ENCODE measurements around the gene DIAPH2.

Gene DIAPH2

DNA sequence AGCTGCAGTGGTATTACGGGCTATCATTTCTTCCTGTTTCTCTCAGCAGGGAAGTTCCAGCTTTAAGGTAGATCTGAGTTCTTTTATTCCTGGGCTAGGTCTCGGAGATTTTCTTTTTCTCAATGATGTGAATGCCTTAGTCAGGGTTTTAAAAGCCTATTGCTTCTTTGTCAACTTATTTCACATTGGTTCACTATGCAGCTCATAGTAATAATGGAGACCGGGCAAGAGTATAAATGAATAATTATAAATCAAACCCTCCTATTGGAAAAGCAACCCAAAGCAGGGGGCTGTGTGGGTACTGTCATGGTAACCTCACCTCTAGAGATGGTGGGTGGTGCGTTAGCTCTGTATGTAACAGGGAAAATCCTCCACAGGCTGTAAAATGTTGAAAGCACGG, 762.7 kb downstream of the DIAPH2 start:
- WGBS (ENCODE audit: insufficient coverage): 85% methylated on average over 2 of the region's 5 CpGs
- no peaks in the 10 kb centered on the region for H3K4me1 ChIP-seq (ENCODE audit: control extremely low read depth in 1 of 4, control insufficient read depth in 4 of 4, insufficient read depth in 4 of 4, low read length in 3 of 4)
- no peaks in the 10 kb centered on the region for H3K9me3 ChIP-seq (ENCODE audit: control extremely low read depth in 1 of 5, control insufficient read depth in 4 of 5, insufficient read depth in 2 of 5, low read depth in 1 of 5, low read length in 4 of 5)
- H3K27me3 ChIP-seq (replicated peaks in 2 of 5; ENCODE audit: control insufficient read depth in 4 of 5, insufficient read depth in 5 of 5, low read length in 4 of 5): no peaks in the 10 kb centered on the region
- ChIA-PET CTCF (no interaction called here), POLR2A (no interaction called here)
- no peak for DNase-seq
- H3K4me3 ChIP-seq (ENCODE audit: control insufficient read depth in 1 of 7, extremely low read depth in 1 of 7, insufficient read depth in 4 of 7, low read depth in 2 of 7, low read length in 6 of 7): no peak overlapping the region
- no peak overlapping the region for H3K27ac ChIP-seq (ENCODE audit: insufficient read depth in 1 of 2, low read depth in 1 of 2, low read length in 2 of 2, poor library complexity in 1 of 2, severe bottlenecking in 2 of 2)
- H3K36me3 ChIP-seq (ENCODE audit: control insufficient read depth in 4 of 4, insufficient read depth in 4 of 4, low read length in 3 of 4): no peaks in the 10 kb centered on the region

DNA sequence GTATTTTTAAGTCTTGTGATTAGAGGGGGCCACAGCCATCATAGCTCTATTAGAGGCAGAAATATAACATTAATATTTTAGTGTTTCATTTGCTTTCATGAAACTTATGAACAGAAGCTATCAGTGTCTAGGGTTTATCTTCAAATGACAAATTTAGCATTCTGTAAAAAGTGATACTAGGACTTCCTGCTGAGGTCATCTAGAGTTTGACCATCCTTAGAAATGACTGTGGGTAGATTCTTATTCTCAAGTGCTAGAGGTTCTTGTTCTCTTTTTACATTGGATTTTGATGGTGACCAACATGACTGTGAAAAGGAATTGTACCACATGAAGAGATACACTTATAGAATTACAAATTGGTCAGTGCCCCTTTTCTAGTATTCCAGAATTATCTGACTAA, 767.6 kb downstream of the DIAPH2 start:
- no peaks in the 10 kb centered on the region for H3K27me3 ChIP-seq (replicated peaks in 2 of 5; ENCODE audit: control insufficient read depth in 4 of 5, insufficient read depth in 5 of 5, low read length in 4 of 5)
- H3K4me3 ChIP-seq (ENCODE audit: control insufficient read depth in 1 of 7, extremely low read depth in 1 of 7, insufficient read depth in 4 of 7, low read depth in 2 of 7, low read length in 6 of 7): no peak overlapping the region
- no peaks in the 10 kb centered on the region for H3K9me3 ChIP-seq (ENCODE audit: control extremely low read depth in 1 of 5, control insufficient read depth in 4 of 5, insufficient read depth in 2 of 5, low read depth in 1 of 5, low read length in 4 of 5)
- H3K36me3 ChIP-seq (ENCODE audit: control insufficient read depth in 4 of 4, insufficient read depth in 4 of 4, low read length in 3 of 4): no peaks in the 10 kb centered on the region
- no peaks in the 10 kb centered on the region for H3K4me1 ChIP-seq (ENCODE audit: control extremely low read depth in 1 of 4, control insufficient read depth in 4 of 4, insufficient read depth in 4 of 4, low read length in 3 of 4)
- CTCF ChIA-PET: no interaction called here
- DNase-seq: no peak
- POLR2A ChIA-PET: no interaction called here
- H3K27ac ChIP-seq (ENCODE audit: insufficient read depth in 1 of 2, low read depth in 1 of 2, low read length in 2 of 2, poor library complexity in 1 of 2, severe bottlenecking in 2 of 2): no peak overlapping the region

DNA sequence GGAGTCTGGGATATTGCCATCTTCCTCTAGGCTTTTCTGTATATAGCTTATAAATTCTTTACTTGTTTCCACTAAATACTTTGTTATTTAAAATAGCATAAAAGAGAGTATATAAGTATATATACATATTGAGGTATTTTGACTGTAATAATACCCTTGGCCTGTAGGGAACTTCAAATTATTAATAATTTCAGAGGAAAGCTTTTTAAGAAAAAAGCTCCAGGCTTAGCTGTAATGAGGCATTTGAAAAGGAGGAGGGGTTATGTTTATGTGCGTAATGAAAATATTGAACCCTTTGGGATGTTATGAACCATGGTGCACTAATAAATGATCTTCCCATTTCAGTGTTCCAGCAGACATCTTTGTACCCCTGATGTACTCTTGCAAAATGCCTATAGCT, 777.1 kb downstream of the DIAPH2 start:
- CTCF ChIA-PET: interaction anchor here (1.0 kb wide), 1 partner anchor 14 kb away, joined by 3 read pairs; no protein-coding TSS in a partner anchor
- POLR2A ChIA-PET: no interaction called here
- Histone ChIP-seq H3K9me3 (ENCODE audit: control extremely low read depth in 1 of 5, control insufficient read depth in 4 of 5, insufficient read depth in 2 of 5, low read depth in 1 of 5, low read length in 4 of 5) (no peaks in the 10 kb centered on the region), H3K27ac (ENCODE audit: insufficient read depth in 1 of 2, low read depth in 1 of 2, low read length in 2 of 2, poor library complexity in 1 of 2, severe bottlenecking in 2 of 2) (no peak overlapping the region), H3K4me3 (ENCODE audit: control insufficient read depth in 1 of 7, extremely low read depth in 1 of 7, insufficient read depth in 4 of 7, low read depth in 2 of 7, low read length in 6 of 7) (no peak overlapping the region), H3K27me3 (replicated peaks in 2 of 5; ENCODE audit: control insufficient read depth in 4 of 5, insufficient read depth in 5 of 5, low read length in 4 of 5) (no peaks in the 10 kb centered on the region), H3K36me3 (ENCODE audit: control insufficient read depth in 4 of 4, insufficient read depth in 4 of 4, low read length in 3 of 4) (no peaks in the 10 kb centered on the region), H3K4me1 (ENCODE audit: control extremely low read depth in 1 of 4, control insufficient read depth in 4 of 4, insufficient read depth in 4 of 4, low read length in 3 of 4) (no peaks in the 10 kb centered on the region)
- no peak for DNase-seq
- WGBS (ENCODE audit: insufficient coverage): no CpG with 5 or more reads among the region's 1 CpG

DNA sequence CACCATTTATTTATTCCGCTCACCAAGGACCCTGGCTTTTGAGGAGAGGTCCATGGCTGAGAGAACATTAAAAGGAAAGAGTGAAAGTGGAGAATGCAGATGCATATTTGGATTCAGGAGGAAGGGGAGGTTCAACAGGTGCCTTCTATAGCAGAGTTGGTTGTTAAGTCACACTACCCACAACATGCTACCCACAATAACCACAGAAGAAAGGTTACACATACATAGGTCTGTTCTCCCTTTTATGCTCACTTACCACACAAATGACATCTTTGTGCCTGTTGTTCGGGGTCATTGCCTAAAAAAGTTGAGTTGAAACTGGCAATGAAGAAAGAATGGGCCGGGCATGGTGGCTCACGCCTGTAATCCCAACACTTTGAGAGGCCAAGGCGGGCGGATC, 786.4 kb downstream of the DIAPH2 start:
- ChIA-PET CTCF (no interaction called here), POLR2A (no interaction called here)
- WGBS (ENCODE audit: insufficient coverage): 100% methylated on average over 1 of the region's 6 CpGs

DNA sequence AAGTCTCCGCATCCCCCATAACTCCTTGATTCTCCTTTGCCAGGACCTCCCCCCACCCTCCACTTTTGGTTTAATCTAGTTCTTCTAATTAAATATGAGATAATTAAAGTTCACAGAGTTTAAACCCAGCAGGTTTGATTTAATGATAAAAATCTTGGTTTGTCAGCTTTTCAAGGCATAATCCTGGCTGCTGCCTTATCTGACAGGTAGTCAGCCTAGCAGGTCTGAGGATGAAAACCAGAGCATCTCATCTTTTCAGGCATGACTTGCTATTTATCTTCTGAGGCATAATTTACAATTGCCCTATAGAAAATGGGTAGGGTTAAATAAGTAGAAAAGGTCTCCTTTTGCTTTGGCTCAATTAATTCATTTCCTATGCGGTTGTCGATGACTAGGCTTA, 790.3 kb downstream of the DIAPH2 start:
- CTCF ChIA-PET: no interaction called here
- no peaks in the 10 kb centered on the region for H3K9me3 ChIP-seq (ENCODE audit: control extremely low read depth in 1 of 5, control insufficient read depth in 4 of 5, insufficient read depth in 2 of 5, low read depth in 1 of 5, low read length in 4 of 5)
- no peaks in the 10 kb centered on the region for H3K36me3 ChIP-seq (ENCODE audit: control insufficient read depth in 4 of 4, insufficient read depth in 4 of 4, low read length in 3 of 4)
- POLR2A ChIA-PET: no interaction called here
- no peak overlapping the region for H3K4me3 ChIP-seq (ENCODE audit: control insufficient read depth in 1 of 7, extremely low read depth in 1 of 7, insufficient read depth in 4 of 7, low read depth in 2 of 7, low read length in 6 of 7)
- H3K4me1 ChIP-seq (ENCODE audit: control extremely low read depth in 1 of 4, control insufficient read depth in 4 of 4, insufficient read depth in 4 of 4, low read length in 3 of 4): no peaks in the 10 kb centered on the region
- DNase-seq: no peak
- no CpG with 5 or more reads among the region's 3 CpGs for WGBS (ENCODE audit: insufficient coverage)
- no peak overlapping the region for H3K27ac ChIP-seq (ENCODE audit: insufficient read depth in 1 of 2, low read depth in 1 of 2, low read length in 2 of 2, poor library complexity in 1 of 2, severe bottlenecking in 2 of 2)
- no peaks in the 10 kb centered on the region for H3K27me3 ChIP-seq (replicated peaks in 2 of 5; ENCODE audit: control insufficient read depth in 4 of 5, insufficient read depth in 5 of 5, low read length in 4 of 5)

More for the DNA sequence above, 786.4 kb downstream of the DIAPH2 start:
- no peaks in the 10 kb centered on the region for H3K36me3 ChIP-seq (ENCODE audit: control insufficient read depth in 4 of 4, insufficient read depth in 4 of 4, low read length in 3 of 4)
- H3K27ac ChIP-seq (ENCODE audit: insufficient read depth in 1 of 2, low read depth in 1 of 2, low read length in 2 of 2, poor library complexity in 1 of 2, severe bottlenecking in 2 of 2): no peak overlapping the region
- H3K4me3 ChIP-seq (ENCODE audit: control insufficient read depth in 1 of 7, extremely low read depth in 1 of 7, insufficient read depth in 4 of 7, low read depth in 2 of 7, low read length in 6 of 7): no peak overlapping the region
- no peaks in the 10 kb centered on the region for H3K9me3 ChIP-seq (ENCODE audit: control extremely low read depth in 1 of 5, control insufficient read depth in 4 of 5, insufficient read depth in 2 of 5, low read depth in 1 of 5, low read length in 4 of 5)
- H3K27me3 ChIP-seq (replicated peaks in 2 of 5; ENCODE audit: control insufficient read depth in 4 of 5, insufficient read depth in 5 of 5, low read length in 4 of 5): no peaks in the 10 kb centered on the region
- no peaks in the 10 kb centered on the region for H3K4me1 ChIP-seq (ENCODE audit: control extremely low read depth in 1 of 4, control insufficient read depth in 4 of 4, insufficient read depth in 4 of 4, low read length in 3 of 4)
- DNase-seq: no peak

DNA sequence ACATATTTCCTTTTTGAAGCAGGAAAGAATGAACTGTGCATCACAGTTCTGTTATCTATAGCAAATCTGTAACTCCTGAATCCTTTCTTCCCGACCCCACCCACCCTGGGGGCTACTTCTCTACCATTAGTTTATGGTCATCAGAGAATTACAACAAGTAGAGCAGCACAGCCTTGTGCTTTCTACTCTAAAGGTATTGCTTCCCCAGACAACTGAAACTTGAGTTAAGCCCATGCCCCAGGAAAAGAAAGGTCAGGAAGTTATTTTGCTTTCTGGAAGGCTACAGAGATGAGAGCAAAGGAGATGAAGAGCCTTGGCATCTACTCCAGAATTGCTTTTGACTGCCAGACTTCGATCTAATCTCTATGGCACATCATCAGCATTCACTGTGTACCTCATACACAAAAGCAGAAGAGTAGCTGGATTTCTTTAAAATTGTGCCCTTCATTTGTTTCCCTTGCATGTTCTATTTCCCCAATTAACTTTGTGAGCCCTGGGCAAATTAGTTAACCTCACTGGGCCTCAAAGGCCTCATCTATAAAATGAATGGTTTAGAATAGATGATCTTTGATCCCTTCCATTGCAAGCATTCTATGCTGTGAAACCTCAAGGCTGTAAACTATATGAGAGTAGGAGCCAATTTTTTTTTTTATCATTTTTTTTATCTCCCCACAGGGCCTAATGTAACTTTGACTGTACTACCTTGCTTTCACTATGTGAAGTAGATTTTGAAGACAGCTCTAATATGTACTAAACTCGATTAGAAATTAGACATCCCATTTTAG, 794.7 kb downstream of the DIAPH2 start:
- H3K27me3 ChIP-seq (replicated peaks in 2 of 5; ENCODE audit: control insufficient read depth in 4 of 5, insufficient read depth in 5 of 5, low read length in 4 of 5): peaks cover 0 to 2% (median 0%) of the 10 kb centered on the region in 5 experiments
- 81% methylated on average over 2 of the region's 3 CpGs for WGBS (ENCODE audit: insufficient coverage)
- H3K9me3 ChIP-seq (ENCODE audit: control extremely low read depth in 1 of 5, control insufficient read depth in 4 of 5, insufficient read depth in 2 of 5, low read depth in 1 of 5, low read length in 4 of 5): no peaks in the 10 kb centered on the region
- H3K27ac ChIP-seq (ENCODE audit: insufficient read depth in 1 of 2, low read depth in 1 of 2, low read length in 2 of 2, poor library complexity in 1 of 2, severe bottlenecking in 2 of 2): no peak overlapping the region
- no peak overlapping the region for H3K4me3 ChIP-seq (ENCODE audit: control insufficient read depth in 1 of 7, extremely low read depth in 1 of 7, insufficient read depth in 4 of 7, low read depth in 2 of 7, low read length in 6 of 7)
- no peaks in the 10 kb centered on the region for H3K36me3 ChIP-seq (ENCODE audit: control insufficient read depth in 4 of 4, insufficient read depth in 4 of 4, low read length in 3 of 4)
- POLR2A ChIA-PET: no interaction called here
- CTCF ChIA-PET: no interaction called here
- no peaks in the 10 kb centered on the region for H3K4me1 ChIP-seq (ENCODE audit: control extremely low read depth in 1 of 4, control insufficient read depth in 4 of 4, insufficient read depth in 4 of 4, low read length in 3 of 4)
- DNase-seq: no peak

DNA sequence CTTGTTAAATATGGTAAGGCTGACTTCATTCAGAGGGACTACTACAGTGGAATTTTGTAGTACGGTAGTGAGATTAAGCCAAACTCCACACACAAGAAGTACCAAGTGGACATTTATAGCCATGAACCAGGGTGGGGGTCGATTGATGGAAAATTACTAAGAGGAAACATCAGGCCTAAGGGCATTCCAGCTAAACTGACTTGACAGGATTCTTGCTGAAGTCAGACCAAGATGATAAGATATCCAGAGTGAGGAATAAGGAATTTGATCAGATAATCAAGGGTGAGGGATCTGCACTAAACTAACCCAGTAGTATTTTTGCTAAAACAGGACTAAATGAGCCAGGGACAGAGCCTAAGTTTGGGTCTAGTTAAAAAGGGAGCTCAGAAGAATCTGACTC, 796.6 kb downstream of the DIAPH2 start:
- H3K27me3 ChIP-seq (replicated peaks in 2 of 5; ENCODE audit: control insufficient read depth in 4 of 5, insufficient read depth in 5 of 5, low read length in 4 of 5): peaks cover 0 to 2% (median 0%) of the 10 kb centered on the region in 5 experiments
- no peak overlapping the region for H3K27ac ChIP-seq (ENCODE audit: insufficient read depth in 1 of 2, low read depth in 1 of 2, low read length in 2 of 2, poor library complexity in 1 of 2, severe bottlenecking in 2 of 2)
- no peak for DNase-seq
- CTCF ChIA-PET: interaction anchor here (1.5 kb wide), 1 partner anchor 12 kb away, joined by 3 read pairs; no protein-coding TSS in a partner anchor
- H3K4me3 ChIP-seq (ENCODE audit: control insufficient read depth in 1 of 7, extremely low read depth in 1 of 7, insufficient read depth in 4 of 7, low read depth in 2 of 7, low read length in 6 of 7): no peak overlapping the region
- H3K36me3 ChIP-seq (ENCODE audit: control insufficient read depth in 4 of 4, insufficient read depth in 4 of 4, low read length in 3 of 4): no peaks in the 10 kb centered on the region
- POLR2A ChIA-PET: no interaction called here
- H3K4me1 ChIP-seq (ENCODE audit: control extremely low read depth in 1 of 4, control insufficient read depth in 4 of 4, insufficient read depth in 4 of 4, low read length in 3 of 4): no peaks in the 10 kb centered on the region
- no peaks in the 10 kb centered on the region for H3K9me3 ChIP-seq (ENCODE audit: control extremely low read depth in 1 of 5, control insufficient read depth in 4 of 5, insufficient read depth in 2 of 5, low read depth in 1 of 5, low read length in 4 of 5)
- WGBS (ENCODE audit: insufficient coverage): 67% methylated on average over 1 of the region's 2 CpGs

All from common myeloid progenitor, CD34-positive (primary cell).